GM18511 (cell line): Measurements from ENCODE around the gene NFE2L3.
"Not testable (repeated sequence)": the region's sequence is repeated elsewhere in the genome, so short reads cannot be mapped to it uniquely, and the experiment has no call there.

Experiments used
- ATAC-seq: cut with Tn5 transposase; IDR thresholded peaks from one replicate; pipeline ENCODE4 v1.9.1; 2021; ENCODE audit warnings: mild to moderate bottlenecking, moderate library complexity; ENCODE audit not compliant: unreplicated experiment

The NFE2L3 gene

DNA sequence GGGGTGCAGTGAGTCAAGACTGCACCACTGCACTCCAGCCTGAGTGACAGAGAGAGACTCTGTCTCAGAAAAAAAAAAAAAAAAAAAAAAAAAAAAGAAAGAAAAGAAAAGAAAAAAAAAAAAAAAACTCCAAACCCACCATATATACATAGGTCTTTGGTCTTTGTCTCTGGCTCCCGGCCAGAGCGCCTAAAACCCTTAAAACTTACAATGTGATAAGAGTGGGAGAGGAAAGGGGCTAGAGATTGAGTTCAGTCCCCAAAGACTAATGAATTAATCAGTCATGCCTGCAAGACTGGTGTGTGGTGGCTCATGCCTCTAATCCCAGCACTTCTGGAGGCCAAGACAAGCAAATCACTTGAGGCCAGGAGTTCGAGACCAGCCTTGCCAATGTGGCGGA, 6.8 kb upstream of the NFE2L3 start:
- ATAC-seq = no peak

DNA sequence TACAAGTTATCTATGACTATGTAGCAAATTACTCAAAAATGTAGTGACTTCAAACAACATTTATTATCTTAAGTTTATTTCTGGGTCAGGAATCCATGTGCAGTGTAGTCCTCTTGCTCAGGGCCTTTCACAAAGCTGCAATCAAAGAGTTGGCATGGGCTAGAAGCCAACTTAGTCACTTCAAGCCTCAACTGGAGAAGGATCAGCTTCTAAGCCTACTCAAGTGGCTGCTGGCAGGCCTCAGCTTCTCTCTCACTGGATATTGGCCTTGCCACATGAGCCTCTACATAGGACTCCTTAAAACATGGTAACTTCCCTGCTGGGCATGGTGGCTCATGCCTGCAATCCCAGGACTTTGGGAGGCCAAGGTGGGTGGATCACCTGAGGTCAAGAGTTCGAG, 5.0 kb upstream of the NFE2L3 start:
- no peak for ATAC-seq

DNA sequence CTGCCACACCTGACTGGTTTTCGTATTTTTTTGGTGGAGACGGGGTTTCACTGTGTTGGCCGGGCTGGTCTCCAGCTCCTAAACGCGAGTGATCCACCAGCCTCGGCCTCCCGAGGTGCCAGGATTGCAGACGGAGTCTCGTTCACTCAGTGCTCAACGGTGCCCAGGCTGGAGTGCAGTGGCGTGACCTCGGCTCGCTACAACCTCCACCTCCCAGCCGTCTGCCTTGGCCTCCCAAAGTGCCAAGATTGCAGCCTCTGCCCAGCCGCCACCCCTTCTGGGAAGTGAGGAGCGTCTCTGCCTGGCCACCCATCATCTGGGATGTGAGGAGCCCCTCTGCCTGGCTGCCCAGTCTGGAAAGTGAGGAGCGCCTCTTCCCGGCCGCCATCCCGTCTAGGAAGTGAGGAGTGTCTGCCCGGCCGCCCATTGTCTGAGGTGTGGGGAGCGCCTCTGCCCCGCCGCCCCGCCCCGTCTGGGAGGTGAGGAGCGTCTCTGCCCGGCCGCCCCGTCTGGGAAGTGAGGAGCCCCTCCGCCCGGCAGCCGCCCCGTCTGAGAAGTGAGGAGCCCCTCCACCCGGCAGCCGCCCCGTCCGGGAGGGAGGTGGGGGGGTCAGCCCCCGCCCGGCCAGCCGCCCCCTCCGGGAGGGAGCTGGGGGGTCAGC, 4.2 kb upstream of the NFE2L3 start:
- not testable (repeated sequence) for ATAC-seq

DNA sequence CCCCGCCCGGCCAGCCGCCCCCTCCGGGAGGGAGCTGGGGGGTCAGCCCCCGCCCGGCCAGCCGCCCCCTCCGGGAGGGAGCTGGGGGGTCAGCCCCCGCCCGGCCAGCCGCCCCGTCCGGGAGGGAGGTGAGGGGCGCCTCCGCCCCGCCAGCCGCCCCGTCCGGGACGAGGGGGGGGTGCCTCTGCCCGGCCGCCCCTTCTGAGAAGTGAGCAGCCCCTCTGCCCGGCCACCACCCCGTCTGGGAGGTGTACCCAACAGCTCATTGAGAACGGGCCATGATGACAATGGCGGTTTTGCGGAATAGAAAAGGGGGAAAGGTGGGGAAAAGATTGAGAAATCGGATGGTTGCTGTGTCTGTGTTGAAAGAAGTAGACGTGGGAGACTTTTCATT, 3.7 kb upstream of the NFE2L3 start:
- ATAC-seq = not testable (repeated sequence)

DNA sequence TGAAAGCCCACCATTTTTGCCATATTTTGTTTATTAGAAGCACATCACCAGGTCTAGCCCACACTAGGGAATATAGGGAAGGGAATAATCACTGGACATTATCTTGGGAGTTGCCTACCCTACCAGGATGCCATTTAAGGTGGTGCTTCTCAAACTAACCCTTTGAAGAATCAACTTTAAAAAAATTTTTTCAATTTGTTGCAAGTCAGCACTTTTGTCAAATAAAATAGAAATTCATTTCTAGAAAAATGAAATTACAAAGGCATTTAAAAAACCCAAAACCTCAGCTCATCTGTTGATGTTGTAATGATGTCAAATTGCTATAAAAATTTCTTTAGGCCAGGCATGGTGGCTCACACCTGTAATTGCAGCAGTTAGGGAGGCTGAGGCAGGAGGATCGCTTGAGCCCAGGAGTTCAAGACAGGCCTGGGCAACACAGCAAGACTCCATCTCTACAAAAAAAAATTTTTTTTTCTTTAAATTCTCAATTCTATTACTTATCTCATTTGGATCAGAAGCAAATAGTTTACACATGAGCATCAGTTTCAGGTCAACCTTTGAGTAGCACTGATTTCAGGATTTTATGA, 2.5 kb upstream of the NFE2L3 start:
- ATAC-seq = no peak

DNA sequence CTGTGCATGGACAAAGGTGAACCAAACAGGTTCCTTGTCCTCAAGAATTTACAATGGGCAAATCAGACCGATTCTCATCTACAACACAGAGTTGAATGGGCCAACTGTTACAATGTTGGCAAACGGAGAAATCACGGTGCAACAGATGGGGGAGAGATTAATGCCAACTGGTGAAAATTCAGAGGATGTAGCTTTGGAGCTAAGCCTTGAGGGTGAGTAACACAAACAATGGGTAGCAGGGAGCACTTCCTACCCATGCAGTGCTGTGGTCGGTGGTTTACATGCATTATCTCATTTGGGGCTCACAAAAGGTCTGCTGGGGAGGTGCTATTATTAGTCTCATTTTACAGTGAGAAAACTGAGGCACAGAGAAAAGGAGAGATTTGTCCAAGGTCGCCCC, 902 bp upstream of the NFE2L3 start:
- no peak for ATAC-seq

DNA sequence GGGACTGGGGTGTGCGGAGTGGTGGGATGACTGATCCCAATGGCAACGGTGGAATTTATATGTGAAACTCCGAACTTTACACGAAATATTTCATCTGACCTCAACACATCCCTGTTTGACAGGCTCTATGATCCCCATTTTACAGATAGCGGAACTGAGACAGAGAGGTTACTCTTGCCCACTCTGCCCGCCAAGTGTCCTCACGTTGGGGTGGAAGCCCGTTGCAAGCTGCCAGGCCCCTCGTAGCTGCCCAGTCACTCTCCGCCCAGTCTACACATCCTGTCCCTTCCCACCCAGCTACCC, 397 bp upstream of the NFE2L3 start:
- ATAC-seq = no peak

DNA sequence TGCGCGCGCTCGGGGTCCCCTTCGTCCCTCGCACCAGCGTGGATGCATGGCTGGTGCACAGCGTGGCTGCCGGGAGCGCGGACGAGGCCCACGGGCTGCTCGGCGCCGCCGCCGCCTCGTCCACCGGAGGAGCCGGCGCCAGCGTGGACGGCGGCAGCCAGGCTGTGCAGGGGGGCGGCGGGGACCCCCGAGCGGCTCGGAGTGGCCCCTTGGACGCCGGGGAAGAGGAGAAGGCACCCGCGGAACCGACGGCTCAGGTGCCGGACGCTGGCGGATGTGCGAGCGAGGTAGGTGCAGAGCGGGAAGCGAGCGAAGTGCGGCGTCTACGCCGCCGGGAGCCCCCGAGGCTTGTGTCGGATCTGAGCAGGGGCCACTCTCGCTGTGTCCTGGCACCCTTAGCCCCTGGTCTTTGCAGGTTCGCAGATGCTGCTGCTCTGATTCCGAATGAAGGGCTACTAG, 813 bp downstream of the NFE2L3 start:
- ATAC-seq = peak; percentile 30

DNA sequence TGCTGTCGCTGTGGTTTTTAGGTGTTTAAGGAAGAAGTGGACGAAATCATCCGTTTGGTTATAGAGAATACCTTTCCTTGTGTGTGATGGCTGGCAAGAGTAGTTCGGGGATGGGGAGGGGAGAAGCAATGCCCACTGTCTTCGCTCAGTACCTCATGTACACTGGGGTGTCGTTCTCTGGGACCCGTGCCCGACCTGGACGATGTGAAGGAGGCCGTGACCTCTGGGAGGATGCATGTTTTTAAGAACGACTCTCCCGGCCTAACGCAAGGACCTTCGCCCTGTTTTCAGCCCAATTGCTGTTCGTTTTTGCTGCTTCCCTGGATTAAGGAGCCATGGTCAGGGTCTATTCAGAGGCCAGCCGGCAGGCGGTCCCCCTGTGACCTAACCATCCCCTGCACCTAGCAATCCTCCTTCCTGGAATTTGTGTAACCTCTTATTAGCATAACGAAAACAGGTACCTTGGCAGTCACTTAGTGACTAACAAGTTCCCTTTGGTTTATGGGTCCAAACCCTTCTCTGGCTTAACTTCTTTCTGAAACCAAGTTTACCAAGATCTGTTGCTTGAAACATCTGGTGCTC, 1.3 kb downstream of the NFE2L3 start:
- no peak for ATAC-seq

DNA sequence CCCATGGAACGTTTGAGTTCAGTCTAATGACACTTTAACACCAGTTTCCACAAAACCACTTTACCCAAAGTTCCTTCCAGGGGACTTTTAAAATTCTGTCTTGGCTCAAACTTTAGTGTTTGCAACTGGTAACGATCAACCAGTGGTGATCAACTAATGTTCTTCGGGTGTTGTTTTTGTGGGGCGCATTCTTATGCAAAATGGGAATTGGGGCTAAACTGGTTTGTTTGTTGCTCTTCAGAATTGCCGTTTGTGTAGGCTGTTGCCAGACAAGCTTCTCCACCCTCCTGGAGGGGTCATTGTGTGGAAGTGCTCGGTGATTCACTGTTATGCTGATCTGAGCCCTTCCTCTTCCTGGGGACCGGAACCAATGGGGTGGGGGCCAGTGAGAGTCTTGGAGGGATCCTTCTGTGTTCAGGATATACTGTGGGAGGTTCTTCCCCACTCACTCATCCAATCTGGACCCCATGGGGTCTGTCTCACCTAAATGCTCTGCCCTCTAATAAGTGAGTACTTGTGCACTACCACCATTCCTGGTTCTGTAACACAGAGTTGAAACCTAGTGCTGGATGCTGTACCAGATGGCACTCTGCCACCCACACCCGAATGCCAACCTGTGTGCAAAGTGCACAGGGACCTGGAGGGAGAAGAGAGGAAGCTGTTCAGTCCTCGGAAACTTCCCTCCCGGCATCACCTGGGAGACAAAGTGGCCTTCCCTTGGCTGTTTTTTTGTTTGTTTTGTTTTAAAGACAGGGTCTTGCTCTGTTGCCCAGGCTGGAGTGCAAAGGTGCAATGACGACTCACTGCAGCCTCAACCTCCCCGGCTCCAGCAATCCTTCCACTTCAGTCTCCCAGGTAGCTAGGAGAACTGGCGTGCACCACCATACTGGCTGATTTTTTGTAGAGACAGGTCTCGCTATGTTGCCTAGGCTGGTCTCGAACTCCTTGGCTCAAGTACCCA, 2.1 kb downstream of the NFE2L3 start:
- no peak for ATAC-seq

DNA sequence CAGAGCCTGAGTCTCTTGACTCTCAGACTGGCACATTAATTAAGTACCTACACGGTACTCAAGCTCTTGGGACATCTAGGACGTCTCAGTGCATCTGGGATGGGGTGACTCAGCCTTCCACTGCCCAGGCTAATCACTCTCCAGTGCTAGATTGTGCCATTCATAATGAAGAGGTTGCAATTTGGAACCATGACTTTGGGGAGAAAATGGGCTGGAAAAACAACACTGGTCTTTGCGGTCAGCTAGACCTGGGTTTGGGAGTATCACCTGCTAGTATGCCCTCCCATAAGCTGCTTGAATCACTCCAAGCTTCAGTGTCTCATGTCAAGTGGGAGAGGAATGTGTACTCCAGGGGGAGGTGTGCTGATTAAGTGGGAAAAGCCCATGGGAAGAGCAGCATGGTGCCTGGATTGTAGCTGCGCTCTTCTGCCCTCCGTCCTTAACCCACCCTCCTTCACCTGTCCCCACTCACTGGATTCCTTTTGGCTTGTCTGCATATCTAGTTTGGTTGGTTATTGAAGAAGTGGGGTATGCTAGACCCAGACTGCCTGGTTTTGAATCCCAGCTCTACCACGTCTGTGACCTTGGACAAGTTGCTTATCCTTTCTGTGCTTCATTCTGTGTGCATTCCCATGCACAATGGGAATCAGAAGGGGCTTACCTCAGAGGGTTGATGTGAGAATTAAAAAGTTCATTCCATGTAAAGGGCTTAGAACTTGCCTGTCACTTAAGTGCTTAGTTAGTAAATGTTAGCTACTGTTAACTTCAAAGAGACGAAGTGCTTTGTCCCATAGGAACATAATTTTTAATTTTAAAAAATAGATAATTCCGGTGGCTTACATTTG, 3.8 kb downstream of the NFE2L3 start:
- ATAC-seq = no peak

DNA sequence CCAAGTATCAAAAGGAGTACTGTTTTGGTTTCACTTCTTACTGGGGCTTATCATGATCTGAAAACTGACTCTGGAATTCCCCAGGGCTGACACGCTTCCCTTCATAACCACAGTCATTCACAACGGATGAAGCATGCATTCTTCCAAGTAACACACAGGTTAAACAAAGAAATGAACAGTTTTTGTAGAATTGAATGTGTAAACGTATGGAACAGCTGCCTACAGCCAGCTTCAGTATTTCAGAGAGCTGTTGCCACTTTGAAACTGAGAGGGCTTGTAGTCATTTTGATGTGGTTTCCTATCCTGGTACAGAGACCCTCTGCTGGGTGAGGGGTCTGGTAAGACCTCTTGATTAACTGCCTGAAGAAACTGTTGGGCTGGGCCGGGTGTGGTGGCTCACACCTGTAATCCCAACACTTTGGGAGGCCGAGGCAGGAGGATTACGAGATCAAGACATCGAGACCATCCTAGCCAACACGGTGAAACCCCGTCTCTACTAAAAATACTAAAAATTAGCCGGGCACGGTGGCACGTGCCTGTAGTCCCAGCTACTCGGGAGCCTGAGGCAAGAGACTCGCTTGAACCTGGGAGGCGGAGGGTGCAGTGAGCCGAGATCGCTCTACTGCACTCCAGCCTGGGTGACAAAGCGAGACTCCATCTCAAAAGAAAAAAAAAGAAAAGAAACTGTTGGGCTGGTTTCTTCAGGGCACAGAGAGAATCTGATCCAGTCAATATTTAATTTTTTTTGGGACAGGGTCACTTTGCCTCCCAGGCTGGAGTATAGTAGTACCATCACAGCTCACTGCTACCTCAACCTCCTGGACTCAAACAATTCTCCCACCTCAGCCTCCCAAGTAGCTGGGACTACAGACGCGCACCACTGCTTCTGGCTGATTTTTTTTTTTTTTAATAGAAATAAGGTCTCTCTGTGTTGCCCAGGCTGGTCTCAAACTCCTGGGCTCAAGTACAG, 4.7 kb downstream of the NFE2L3 start:
- ATAC-seq = peak; percentile 22

DNA sequence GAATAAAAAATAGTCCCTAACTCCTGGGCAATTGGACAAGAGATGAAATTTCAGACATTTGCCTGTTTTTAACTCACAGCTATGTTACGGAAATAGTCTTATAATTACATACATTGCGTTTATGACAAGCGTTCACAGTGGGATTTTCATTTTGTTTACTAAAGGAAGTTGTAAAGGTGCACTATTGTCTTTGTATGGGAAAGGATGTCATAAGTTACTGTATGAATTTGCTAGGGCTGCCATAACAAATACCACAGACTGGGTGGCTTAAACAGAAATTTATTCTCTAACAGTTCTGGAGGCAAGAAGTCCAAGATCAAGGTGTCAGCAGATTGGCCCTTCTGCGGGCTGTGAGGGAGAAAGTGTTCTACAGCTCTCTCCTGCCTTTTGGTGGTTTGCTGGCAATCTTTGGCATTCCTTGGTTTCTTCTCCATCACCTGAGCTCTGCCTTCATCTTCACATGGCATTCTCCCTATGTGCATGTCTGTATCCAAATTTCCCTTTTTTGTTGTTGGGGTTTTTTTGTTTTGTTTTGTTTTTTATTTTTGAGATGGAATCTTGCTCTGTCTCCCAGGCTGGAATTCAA, 5.6 kb downstream of the NFE2L3 start:
- ATAC-seq = no peak

DNA sequence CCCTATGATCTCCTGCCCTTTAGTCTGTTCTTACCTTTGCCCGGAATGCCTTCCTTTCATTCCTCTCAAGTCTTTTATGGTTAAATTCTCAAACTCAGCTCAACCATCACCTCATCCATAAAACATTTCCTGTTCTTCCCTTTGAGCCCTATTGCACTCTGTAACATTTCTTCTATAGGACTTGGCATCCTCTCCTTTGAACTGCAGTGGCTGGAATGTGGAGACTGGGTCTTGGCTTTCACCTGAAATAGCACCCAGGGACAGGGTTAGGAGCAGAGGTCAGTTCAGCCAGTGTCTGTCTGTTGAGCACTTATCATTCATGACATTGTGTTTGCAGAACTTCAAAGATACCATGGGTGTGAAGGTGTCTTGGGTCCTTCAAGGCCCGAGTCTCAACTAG, 7.2 kb downstream of the NFE2L3 start:
- ATAC-seq = no peak

DNA sequence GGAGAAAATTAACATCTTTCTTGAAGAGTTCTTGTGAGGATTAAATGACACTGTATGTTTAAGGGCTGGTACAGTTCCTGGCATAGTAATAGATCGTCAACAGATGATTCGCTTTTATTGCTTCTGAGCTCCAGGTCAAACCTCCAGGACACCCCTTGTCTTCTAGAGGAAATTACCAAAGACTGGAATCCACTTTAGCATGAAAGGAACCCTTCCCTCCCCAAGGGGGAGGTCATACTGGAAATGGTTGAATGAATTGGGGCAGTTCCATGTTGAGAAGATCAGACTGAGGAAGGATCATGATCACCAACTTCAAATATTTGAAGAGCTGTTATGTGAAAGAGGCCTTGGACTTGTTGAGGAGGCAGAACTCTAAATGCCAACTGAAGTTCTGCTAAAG, 8.9 kb downstream of the NFE2L3 start:
- no peak for ATAC-seq

DNA sequence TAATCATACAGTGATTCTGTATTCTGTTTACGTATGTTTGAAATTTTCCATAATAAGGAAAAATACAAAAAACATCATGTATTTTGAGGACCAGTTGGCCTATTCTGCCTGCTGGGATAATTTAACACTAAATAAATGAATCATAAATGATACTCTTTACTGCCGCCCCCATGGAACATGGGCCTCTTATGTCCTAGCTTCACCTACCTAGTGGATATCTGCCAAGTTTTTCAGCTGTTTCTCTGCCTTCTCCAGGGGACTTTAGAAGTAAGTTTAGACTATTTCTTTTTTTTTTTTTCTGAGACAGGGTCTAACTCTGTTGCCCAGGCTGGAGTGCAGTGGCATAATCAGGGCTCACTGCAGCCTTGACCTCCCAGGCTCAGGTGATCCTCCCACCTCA, 10.4 kb downstream of the NFE2L3 start:
- ATAC-seq = no peak

DNA sequence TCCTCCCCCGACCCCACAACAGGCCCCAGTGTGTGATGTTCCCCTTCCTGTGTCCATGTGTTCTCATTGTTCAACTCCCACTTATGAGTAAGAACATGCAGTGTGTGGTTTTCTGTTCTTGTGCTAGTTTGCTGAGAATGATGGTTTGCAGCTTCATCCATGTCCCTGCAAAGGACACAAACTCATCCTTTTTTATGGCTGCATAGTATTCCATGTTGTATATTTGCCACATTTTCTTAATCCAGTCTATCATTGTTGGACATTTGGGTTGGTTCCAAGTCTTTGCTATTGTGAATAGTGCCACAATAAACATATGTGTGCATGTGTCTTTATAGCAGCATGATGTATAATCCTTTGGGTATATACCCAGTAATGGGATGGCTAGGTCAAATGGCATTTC, 11.8 kb downstream of the NFE2L3 start:
- not testable (repeated sequence) for ATAC-seq

DNA sequence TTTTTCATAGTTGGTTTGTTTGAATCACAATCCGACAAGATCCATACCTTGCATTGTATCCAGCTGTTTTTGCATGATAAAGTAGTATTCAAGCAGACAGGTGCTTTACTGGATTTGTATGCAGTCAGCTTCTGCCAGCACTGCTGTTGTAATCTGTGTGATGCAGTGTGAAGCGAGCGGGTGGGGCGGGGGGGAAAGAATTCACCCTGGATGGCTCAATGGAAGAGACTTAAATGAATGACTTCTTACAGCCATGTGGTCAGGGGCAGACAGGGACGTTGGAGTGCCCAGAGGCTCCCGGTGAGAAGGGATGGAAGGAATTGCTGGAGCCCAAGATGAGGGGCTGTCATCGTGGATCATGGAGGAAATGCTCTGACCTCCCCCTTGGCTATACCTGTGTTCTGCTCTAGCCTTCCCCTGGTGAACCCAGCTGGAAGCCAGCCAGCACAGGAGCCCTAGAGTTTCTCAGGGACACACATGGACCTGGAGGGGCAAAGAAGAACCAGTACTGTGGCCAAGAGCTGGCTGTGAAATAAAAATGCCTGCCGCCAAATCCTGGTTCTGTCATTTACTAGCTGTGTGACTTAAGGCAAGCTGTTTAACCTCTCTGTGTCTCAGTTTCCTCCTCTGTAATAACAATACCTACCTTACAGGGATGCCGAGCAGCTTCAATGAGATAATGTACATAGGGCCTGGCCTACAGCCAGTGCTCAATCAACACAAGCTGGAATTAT, 14.1 kb downstream of the NFE2L3 start:
- ATAC-seq = no peak
